ENCODE measurements around the gene CFDP1.

DNA sequence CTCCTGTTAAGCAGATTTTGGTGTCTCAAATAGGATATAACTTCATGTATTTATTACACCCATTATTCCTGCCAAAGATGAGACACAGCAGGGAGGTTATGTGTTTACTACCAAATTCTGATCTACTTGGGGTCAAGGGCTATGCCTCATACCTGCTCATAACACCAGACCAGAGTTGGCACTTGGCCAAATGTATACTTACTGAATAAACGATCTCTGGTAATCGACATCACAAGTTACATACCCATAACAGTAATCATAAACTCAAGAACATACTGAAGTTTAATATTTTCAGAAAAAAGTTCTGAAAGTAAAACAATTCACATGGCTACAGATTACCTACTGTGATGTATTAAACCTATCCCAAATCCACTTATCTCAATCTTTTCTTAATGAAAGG is 28.3 kb upstream of the CFDP1 start:
- TF ChIP-seq, protein P1, sequence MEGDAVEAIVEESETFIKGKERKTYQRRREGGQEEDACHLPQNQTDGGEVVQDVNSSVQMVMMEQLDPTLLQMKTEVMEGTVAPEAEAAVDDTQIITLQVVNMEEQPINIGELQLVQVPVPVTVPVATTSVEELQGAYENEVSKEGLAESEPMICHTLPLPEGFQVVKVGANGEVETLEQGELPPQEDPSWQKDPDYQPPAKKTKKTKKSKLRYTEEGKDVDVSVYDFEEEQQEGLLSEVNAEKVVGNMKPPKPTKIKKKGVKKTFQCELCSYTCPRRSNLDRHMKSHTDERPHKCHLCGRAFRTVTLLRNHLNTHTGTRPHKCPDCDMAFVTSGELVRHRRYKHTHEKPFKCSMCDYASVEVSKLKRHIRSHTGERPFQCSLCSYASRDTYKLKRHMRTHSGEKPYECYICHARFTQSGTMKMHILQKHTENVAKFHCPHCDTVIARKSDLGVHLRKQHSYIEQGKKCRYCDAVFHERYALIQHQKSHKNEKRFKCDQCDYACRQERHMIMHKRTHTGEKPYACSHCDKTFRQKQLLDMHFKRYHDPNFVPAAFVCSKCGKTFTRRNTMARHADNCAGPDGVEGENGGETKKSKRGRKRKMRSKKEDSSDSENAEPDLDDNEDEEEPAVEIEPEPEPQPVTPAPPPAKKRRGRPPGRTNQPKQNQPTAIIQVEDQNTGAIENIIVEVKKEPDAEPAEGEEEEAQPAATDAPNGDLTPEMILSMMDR (IDR thresholded peaks at IDR 0.05) = no peak
- TF ChIP-seq POLR2AphosphoS5 (IDR thresholded peaks at IDR 0.05) (no peak), POLR2A (IDR thresholded peaks at IDR 0.05) (no peak), EP300 (IDR thresholded peaks at IDR 0.05) (no peak)

Data from suprapubic skin (tissue), 4 donors.